ENCODE measurements around the gene PTPRE. TPM values are rescaled to one million over a fixed set of nuclear protein-coding genes. Genes with fewer than 3 reads are reported as not detected.

The PTPRE gene
- total RNA-seq, 2 donors from 2014 or later = 6.5 to 8.9 TPM

DNA sequence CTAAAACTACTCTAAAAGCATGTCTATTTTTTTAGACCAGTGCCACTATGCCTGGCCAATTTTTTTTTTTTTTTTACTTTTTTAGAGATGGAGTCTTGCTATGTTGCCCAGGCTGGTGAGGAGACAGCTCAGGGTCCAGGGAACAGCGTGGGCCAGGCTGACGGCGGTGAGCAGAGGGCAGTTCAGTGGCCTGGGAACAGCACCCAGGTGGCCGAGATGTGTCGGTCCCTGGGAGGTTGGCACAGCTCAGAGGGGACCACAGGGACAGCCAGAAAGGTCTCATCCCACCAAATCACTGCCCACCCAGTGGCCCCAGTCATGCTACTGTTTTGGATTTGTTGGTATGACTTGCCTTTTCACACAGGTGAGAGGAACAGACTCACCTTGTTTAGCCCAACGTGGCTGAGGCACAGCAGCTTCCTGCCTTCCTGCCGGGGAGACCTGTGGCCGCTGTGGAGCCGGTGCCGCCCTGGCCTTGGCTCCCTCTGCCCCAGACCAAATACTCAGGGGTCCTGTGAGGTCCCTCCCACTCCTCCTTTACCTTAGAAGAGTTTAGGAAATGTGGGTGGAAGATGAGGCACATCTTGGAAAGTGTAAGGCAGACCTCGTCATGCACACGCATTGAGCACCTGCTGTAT lies 109.6 kb downstream of the PTPRE start:
- ATAC-seq = no peak
- Histone ChIP-seq H3K4me1 (peaks cover 2% of the 10 kb centered on the region), H3K27me3 (no peaks in the 10 kb centered on the region), H3K4me3 (no peak overlapping the region), H3K27ac (no peak overlapping the region), H3K9me3 (no peaks in the 10 kb centered on the region), H3K36me3 (replicated peaks in 1 of 2; ENCODE audit: insufficient read depth in 1 of 2, low read depth in 2 of 2) (no peaks in the 10 kb centered on the region)
- TF ChIP-seq POLR2A (IDR thresholded peaks at IDR 0.05) = no peak
- TF ChIP-seq, protein P1, sequence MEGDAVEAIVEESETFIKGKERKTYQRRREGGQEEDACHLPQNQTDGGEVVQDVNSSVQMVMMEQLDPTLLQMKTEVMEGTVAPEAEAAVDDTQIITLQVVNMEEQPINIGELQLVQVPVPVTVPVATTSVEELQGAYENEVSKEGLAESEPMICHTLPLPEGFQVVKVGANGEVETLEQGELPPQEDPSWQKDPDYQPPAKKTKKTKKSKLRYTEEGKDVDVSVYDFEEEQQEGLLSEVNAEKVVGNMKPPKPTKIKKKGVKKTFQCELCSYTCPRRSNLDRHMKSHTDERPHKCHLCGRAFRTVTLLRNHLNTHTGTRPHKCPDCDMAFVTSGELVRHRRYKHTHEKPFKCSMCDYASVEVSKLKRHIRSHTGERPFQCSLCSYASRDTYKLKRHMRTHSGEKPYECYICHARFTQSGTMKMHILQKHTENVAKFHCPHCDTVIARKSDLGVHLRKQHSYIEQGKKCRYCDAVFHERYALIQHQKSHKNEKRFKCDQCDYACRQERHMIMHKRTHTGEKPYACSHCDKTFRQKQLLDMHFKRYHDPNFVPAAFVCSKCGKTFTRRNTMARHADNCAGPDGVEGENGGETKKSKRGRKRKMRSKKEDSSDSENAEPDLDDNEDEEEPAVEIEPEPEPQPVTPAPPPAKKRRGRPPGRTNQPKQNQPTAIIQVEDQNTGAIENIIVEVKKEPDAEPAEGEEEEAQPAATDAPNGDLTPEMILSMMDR (IDR thresholded peaks at IDR 0.05) = no peak
- DNase-seq = no peak
- intact Hi-C loops (cut with DNase I) = no loop called here
- WGBS, 2 donors = 70 to 72% methylated on average over 11 to 12 of the region's 12 CpGs

DNA sequence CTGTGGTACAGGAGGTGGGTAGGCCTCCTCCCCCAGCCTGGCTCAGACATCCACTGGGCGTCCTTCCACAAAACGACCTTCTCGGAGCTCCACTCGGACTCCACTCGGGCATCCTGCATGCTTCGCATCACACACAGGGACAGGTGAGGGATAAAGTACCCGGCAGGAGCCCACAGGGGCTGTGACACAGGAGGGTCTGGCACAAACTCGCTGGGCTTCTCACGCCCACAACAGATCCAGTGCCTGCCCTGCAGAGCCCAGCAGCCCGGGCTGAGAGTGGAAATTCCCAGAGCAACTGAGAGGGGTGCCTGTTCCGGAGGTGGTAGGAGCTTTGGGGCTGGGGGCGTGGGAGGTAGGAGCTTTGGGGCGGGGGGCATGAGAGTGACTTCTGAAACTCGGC lies 110.9 kb downstream of the PTPRE start:
- TF ChIP-seq, protein P1 (IDR thresholded peaks at IDR 0.05) = no peak
- TF ChIP-seq POLR2A (IDR thresholded peaks at IDR 0.05) = no peak
- Histone ChIP-seq H3K4me1 (no peaks in the 10 kb centered on the region), H3K27ac (no peak overlapping the region), H3K4me3 (no peak overlapping the region), H3K36me3 (replicated peaks in 1 of 2; ENCODE audit: insufficient read depth in 1 of 2, low read depth in 2 of 2) (no peaks in the 10 kb centered on the region), H3K9me3 (no peaks in the 10 kb centered on the region), H3K27me3 (no peaks in the 10 kb centered on the region)
- no peak for DNase-seq
- intact Hi-C loops (cut with DNase I) = no loop called here
- no peak for ATAC-seq
- WGBS, 2 donors = 36 to 41% methylated on average over 11 to 12 of the region's 14 CpGs

DNA sequence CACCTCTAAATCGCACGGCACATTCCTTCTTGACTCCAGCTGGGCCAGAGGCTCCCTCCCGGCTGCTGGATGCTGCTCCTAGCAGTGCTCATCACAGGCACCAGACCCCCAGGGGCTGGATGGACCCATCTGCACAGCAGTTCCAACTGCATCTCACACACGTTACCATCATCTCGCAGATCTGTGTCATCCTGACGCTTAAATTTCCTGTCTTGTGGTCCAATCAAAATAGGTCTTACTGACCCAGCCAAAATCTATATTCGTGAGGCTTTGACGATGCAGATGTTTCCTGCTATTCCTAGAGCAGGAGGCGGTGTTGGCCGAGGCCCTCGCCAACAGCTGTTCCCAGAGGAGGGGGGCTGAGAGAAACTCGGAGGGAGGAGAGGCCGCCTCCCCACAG lies 111.3 kb downstream of the PTPRE start:
- 28 to 42% methylated on average over 13 of the region's 13 CpGs for WGBS, 2 donors
- H3K27me3 ChIP-seq = no peaks in the 10 kb centered on the region
- H3K4me1 ChIP-seq = no peaks in the 10 kb centered on the region
- intact Hi-C loops (cut with DNase I) = no loop called here
- ATAC-seq (no peak), DNase-seq (no peak)
- no peak for TF ChIP-seq POLR2A (IDR thresholded peaks at IDR 0.05)
- TF ChIP-seq, protein P1 (IDR thresholded peaks at IDR 0.05) = no peak
- no peak overlapping the region for H3K4me3 ChIP-seq
- no peak overlapping the region for H3K27ac ChIP-seq
- H3K36me3 ChIP-seq (replicated peaks in 1 of 2; ENCODE audit: insufficient read depth in 1 of 2, low read depth in 2 of 2) = no peaks in the 10 kb centered on the region
- H3K9me3 ChIP-seq = no peaks in the 10 kb centered on the region

DNA sequence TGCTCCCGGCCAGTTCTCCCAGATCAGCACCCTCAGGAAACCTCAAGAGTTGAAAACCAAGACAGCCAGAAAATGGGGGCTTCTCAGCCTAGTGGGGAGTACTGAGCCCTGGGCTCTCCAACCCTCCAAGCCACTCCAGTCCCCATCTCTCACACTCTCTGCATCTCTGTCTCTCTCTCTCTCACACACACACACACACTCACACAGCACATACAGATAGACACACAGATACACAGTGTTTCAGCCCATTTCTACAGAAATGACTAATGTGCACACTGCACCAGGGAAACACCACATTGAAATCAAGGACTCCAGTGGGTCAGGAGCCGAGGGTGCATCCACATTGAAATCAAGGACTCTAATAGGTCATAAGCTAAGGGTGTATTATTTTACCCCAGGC lies 111.8 kb downstream of the PTPRE start:
- H3K4me1 ChIP-seq = no peaks in the 10 kb centered on the region
- H3K27me3 ChIP-seq = no peaks in the 10 kb centered on the region
- TF ChIP-seq, protein P1 (IDR thresholded peaks at IDR 0.05) = no peak
- TF ChIP-seq POLR2A (IDR thresholded peaks at IDR 0.05) = no peak
- DNase-seq = no peak
- no peak for ATAC-seq
- WGBS, 2 donors = 38 to 63% methylated on average over 2 of the region's 2 CpGs
- intact Hi-C loops (cut with DNase I) = no loop called here
- no peak overlapping the region for H3K4me3 ChIP-seq
- H3K9me3 ChIP-seq = no peaks in the 10 kb centered on the region
- no peaks in the 10 kb centered on the region for H3K36me3 ChIP-seq (replicated peaks in 1 of 2; ENCODE audit: insufficient read depth in 1 of 2, low read depth in 2 of 2)
- H3K27ac ChIP-seq = no peak overlapping the region

All from body of pancreas (tissue), 4 donors.